Activated B cell treated with CpG ODN at 0.5 μM for 24 hours (primary cell): ENCODE results near the gene SPTLC2. TPM values are rescaled to one million over a fixed set of nuclear protein-coding genes. Genes with fewer than 3 reads are reported as not detected.

Experiments
- ATAC-seq: fragments of 200-7000 bp; cut with Tn5 transposase; one replicate; pipeline ENCODE4 v1.10.0; 2021; ENCODE audit warnings: low read depth, mild to moderate bottlenecking, moderate library complexity
- CTCF ChIA-PET: fragments of 350-600 bp; sonication (Branson Sonifier 250); formaldehyde crosslinking; loops from one replicate; lab custom pipeline; 2021; ENCODE audit warnings: antibody characterized with exemption; lab: Charles Lee
- POLR2A ChIA-PET: fragments of 350-600 bp; sonication (Branson Sonifier 250); formaldehyde crosslinking; loops from one replicate; lab custom pipeline; 2021; ENCODE audit warnings: antibody characterized with exemption; lab: Charles Lee
- DNase-seq: peaks from one replicate; pipeline ENCODE4 v3.0.0; 2022
- H3K27ac Mint-ChIP-seq: one replicate; pipeline ENCODE4 v1.8.0; 2020; ENCODE audit warnings: mixed read lengths
- H3K27me3 Mint-ChIP-seq: one replicate; pipeline ENCODE4 v1.8.0; 2021; ENCODE audit warnings: mixed read lengths
- H3K36me3 Mint-ChIP-seq: one replicate; pipeline ENCODE4 v1.8.0; 2021; ENCODE audit warnings: low read depth, mixed read lengths
- H3K4me1 Mint-ChIP-seq: one replicate; pipeline ENCODE4 v1.8.0; 2021; ENCODE audit warnings: mixed read lengths
- H3K4me3 Mint-ChIP-seq: one replicate; pipeline ENCODE4 v1.8.0; 2020; ENCODE audit warnings: mild to moderate bottlenecking, mixed read lengths
- H3K9me3 Mint-ChIP-seq: one replicate; pipeline ENCODE4 v1.8.0; 2020; ENCODE audit warnings: mixed read lengths
- intact Hi-C: fragments of 100-400 bp; cut with micrococcal nuclease; formaldehyde crosslinking; loops from one replicate; pipeline ENCODE4 v1.15.1; 2024
- total RNA-seq: library from RNA; stranded (reverse); gene quantifications from 2 replicates; pipeline ENCODE4 v1.2.3, GENCODE V29; 2022
- TF ChIP-seq, protein P1 (sequence below): fragments of 200-600 bp; IDR thresholded peaks from one replicate; pipeline ENCODE4 v1.8.0; 2022; ENCODE audit warnings: antibody characterized with exemption, mild to moderate bottlenecking

The SPTLC2 gene
- total RNA-seq, 1 donor from 2014 or later = 43.8 TPM

DNA sequence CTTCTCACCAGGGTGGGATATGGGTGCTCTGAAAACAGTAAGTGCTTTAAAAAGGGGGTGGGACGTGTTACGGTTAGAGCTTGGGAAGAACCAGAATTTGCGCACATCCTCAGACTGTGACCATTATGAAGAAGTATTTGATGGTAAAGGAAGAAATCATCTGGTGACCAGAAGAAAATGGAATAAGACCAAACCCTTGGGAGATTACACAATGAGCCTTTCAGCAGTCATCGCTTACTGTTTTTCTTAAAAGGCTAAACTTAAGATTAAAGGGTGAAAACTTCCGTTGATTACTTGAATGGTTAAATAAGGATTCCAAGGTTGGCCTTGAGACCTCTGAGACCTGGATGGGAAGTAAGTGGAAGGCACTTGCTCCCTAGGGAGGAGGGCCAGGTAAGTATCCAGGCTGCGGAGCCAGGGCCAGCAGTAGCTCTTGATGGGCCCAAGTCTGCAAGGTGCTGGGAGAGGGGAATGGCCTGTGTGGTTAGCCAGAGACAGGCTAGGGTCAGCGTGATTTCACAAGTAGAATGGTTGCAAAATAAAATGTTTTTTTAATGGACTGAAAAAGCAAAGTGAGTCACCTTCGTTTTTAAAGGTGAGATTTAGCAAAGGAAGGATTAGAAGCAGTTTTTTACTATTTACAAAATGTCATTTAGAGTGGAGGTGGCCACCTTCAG is 104.8 kb downstream of the SPTLC2 start:
- Mint-ChIP-seq H3K4me3 (no peak overlapping the region), H3K36me3 (peaks cover 76% of the 10 kb centered on the region), H3K27me3 (no peaks in the 10 kb centered on the region), H3K27ac (no peak overlapping the region), H3K9me3 (no peaks in the 10 kb centered on the region), H3K4me1 (no peaks in the 10 kb centered on the region)
- ATAC-seq (no peak), DNase-seq (no peak)
- intact Hi-C loops = no loop called here
- ChIA-PET CTCF (no interaction called here), POLR2A (no interaction called here)
- TF ChIP-seq, protein P1, sequence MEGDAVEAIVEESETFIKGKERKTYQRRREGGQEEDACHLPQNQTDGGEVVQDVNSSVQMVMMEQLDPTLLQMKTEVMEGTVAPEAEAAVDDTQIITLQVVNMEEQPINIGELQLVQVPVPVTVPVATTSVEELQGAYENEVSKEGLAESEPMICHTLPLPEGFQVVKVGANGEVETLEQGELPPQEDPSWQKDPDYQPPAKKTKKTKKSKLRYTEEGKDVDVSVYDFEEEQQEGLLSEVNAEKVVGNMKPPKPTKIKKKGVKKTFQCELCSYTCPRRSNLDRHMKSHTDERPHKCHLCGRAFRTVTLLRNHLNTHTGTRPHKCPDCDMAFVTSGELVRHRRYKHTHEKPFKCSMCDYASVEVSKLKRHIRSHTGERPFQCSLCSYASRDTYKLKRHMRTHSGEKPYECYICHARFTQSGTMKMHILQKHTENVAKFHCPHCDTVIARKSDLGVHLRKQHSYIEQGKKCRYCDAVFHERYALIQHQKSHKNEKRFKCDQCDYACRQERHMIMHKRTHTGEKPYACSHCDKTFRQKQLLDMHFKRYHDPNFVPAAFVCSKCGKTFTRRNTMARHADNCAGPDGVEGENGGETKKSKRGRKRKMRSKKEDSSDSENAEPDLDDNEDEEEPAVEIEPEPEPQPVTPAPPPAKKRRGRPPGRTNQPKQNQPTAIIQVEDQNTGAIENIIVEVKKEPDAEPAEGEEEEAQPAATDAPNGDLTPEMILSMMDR = no peak

GRCh38 chr14:77509366-77509765 is 107.1 kb downstream of the SPTLC2 start:
- ChIA-PET POLR2A (no interaction called here), CTCF (no interaction called here)
- DNase-seq = no peak

GRCh38 chr14:77508876-77509275 is 107.6 kb downstream of the SPTLC2 start:
- CTCF ChIA-PET = no interaction called here
- POLR2A ChIA-PET = no interaction called here
- no peaks in the 10 kb centered on the region for H3K27me3 Mint-ChIP-seq

More at GRCh38 chr14:77509366-77509765, 107.1 kb downstream of the SPTLC2 start:
- TF ChIP-seq, protein P1 = no peak
- Mint-ChIP-seq H3K4me1 (no peaks in the 10 kb centered on the region), H3K4me3 (no peak overlapping the region), H3K9me3 (no peaks in the 10 kb centered on the region), H3K36me3 (peaks cover 63% of the 10 kb centered on the region), H3K27me3 (no peaks in the 10 kb centered on the region), H3K27ac (no peak overlapping the region)
- ATAC-seq = no peak
- intact Hi-C loops = no loop called here

GRCh38 chr14:77508249-77508648 is 108.2 kb downstream of the SPTLC2 start:
- H3K9me3 Mint-ChIP-seq = peaks cover 2% of the 10 kb centered on the region
- no peak for ATAC-seq
- ChIA-PET CTCF (no interaction called here), POLR2A (no interaction called here)
- no peak overlapping the region for H3K4me3 Mint-ChIP-seq
- H3K27ac Mint-ChIP-seq = no peak overlapping the region
- TF ChIP-seq, protein P1 = no peak
- intact Hi-C loops = no loop called here
- peaks cover 57% of the 10 kb centered on the region for H3K36me3 Mint-ChIP-seq
- no peaks in the 10 kb centered on the region for H3K27me3 Mint-ChIP-seq
- H3K4me1 Mint-ChIP-seq = no peaks in the 10 kb centered on the region
- no peak for DNase-seq

More at GRCh38 chr14:77508876-77509275, 107.6 kb downstream of the SPTLC2 start:
- H3K4me1 Mint-ChIP-seq = no peaks in the 10 kb centered on the region
- H3K9me3 Mint-ChIP-seq = no peaks in the 10 kb centered on the region
- ATAC-seq (no peak), DNase-seq (no peak)
- intact Hi-C loops = no loop called here
- H3K4me3 Mint-ChIP-seq = no peak overlapping the region
- H3K27ac Mint-ChIP-seq = no peak overlapping the region
- peaks cover 60% of the 10 kb centered on the region for H3K36me3 Mint-ChIP-seq
- TF ChIP-seq, protein P1 = no peak

DNA sequence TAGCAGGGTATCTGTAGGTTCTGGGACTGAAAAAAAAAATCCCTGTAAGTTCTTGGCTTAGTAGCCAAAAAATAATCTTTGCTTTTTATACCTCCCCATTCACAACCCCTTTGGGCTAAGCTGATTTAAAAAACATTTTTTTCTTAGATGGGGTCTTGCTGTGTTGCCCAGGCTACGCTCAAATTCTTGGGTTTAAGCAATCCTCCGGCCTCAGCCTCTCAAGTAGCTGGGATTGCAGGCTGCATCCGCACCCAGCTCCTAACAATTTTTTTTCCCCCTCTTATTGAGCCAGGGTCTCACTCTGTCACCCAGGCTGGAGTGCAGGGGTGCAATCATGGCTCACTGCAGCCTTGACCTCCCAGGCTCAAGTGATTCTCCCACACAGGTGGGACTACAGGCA is 108.7 kb downstream of the SPTLC2 start:
- Mint-ChIP-seq H3K4me1 (no peaks in the 10 kb centered on the region), H3K9me3 (peaks cover 4% of the 10 kb centered on the region), H3K27me3 (no peaks in the 10 kb centered on the region), H3K4me3 (no peak overlapping the region), H3K27ac (no peak overlapping the region), H3K36me3 (peaks cover 56% of the 10 kb centered on the region)
- CTCF ChIA-PET = no interaction called here
- POLR2A ChIA-PET = no interaction called here
- intact Hi-C loops = no loop called here
- TF ChIP-seq, protein P1 = no peak
- no peak for ATAC-seq
- DNase-seq = no peak
